Muscle layer of duodenum (tissue), 2 donors: ENCODE measurements around the gene ZSCAN16.

Experiments
- H3K27ac ChIP-seq: one replicate; pipeline ENCODE4 v1.7.0; 2013; ENCODE audit warnings: mild to moderate bottlenecking, low read length
- H3K27me3 ChIP-seq: one replicate; pipeline ENCODE4 v1.7.0; 2013; ENCODE audit warnings: low read depth, mild to moderate bottlenecking, control low read depth, low read length
- H3K36me3 ChIP-seq, 2 donors: one replicate each; pipeline ENCODE4 v1.7.0; 2013; ENCODE audit warnings: low read length in 2 of 2, control low read depth in 1 of 2, mild to moderate bottlenecking in 1 of 2; ENCODE audit not compliant: insufficient read depth in 2 of 2, control insufficient read depth in 1 of 2
- H3K4me1 ChIP-seq, 2 donors: one replicate each; pipeline ENCODE4 v1.7.0; 2013; ENCODE audit warnings: low read length in 2 of 2, mild to moderate bottlenecking in 2 of 2, control low read depth in 1 of 2, moderate library complexity in 1 of 2; ENCODE audit not compliant: insufficient read depth in 2 of 2, control insufficient read depth in 1 of 2
- H3K4me3 ChIP-seq, 2 donors: one replicate each; pipeline ENCODE4 v1.7.0; 2013; ENCODE audit warnings: low read length in 2 of 2, low read depth in 1 of 2, mild to moderate bottlenecking in 1 of 2
- H3K9me3 ChIP-seq, 2 donors: one replicate each; pipeline ENCODE4 v1.7.0; 2013; ENCODE audit warnings: low read length in 2 of 2, control low read depth in 1 of 2, mild to moderate bottlenecking in 1 of 2; ENCODE audit not compliant: control insufficient read depth in 1 of 2
- donor health status: healthy.

ZSCAN16 gene

DNA sequence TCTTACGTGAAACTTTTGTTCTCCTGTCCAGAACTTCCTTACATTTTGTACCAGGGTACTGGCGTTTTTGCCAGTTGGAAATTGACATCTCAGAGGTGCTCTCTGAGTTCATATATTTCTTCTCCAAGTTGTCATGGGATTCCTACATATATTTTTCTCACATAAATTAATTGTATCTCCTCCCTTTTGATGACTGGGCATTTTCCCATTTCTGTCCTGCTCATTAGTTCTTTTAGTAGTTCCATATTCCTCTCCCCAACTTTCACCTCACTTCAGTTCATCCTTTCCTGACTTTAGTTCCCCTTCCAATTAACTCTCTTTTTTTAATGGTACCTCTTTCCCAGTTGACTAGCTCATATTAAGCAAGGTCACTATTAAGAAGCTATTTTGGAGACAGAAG lies 28.1 kb downstream of the ZSCAN16 start:
- Histone ChIP-seq H3K4me3 (no peak overlapping the region), H3K27me3 (no peaks in the 10 kb centered on the region), H3K9me3 (no peaks in the 10 kb centered on the region), H3K4me1 (peaks cover 0 to 3% of the 10 kb centered on the region in 2 donors), H3K27ac (no peak overlapping the region), H3K36me3 (peaks cover 75 to 89% of the 10 kb centered on the region in 2 donors)

DNA sequence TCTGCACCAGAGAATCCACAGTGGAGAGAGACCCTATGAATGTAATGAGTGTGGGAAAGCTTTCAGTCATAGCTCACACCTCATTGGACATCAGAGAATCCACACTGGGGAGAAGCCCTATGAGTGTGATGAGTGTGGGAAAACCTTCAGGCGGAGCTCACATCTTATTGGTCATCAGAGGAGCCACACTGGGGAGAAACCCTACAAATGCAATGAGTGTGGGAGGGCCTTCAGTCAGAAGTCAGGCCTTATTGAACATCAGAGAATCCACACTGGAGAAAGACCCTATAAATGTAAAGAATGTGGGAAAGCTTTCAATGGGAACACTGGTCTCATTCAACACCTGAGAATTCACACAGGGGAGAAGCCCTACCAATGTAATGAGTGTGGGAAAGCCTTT lies 29.1 kb downstream of the ZSCAN16 start:
- Histone ChIP-seq H3K4me3 (no peak overlapping the region), H3K36me3 (peaks cover 70 to 87% of the 10 kb centered on the region in 2 donors), H3K27me3 (no peaks in the 10 kb centered on the region), H3K27ac (no peak overlapping the region), H3K9me3 (no peaks in the 10 kb centered on the region), H3K4me1 (no peaks in the 10 kb centered on the region)

DNA sequence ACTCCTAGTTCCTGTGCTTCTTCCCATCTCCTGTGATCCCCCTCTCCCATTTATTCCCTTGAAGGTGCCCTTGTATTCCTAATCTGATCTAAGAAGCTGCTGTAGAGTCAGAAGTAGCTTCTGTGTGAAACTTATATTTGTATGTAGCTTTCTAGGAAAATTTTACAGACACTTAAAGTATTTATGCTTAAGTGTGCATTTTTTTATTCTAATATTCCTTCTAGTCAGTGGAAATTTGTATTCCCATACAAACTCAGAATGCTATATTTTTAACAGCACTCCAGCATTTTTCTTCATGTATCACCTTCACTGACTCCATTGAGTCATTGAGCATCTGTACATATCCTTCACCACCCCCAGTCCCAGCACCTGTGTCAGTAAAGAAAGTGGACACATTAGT lies 29.9 kb downstream of the ZSCAN16 start:
- H3K27ac ChIP-seq, result no peak overlapping the region
- H3K27me3 ChIP-seq, result no peaks in the 10 kb centered on the region
- no peaks in the 10 kb centered on the region for H3K4me1 ChIP-seq
- H3K36me3 ChIP-seq, result peaks cover 62 to 79% of the 10 kb centered on the region in 2 donors
- H3K9me3 ChIP-seq, result no peaks in the 10 kb centered on the region
- H3K4me3 ChIP-seq, result no peak overlapping the region

DNA sequence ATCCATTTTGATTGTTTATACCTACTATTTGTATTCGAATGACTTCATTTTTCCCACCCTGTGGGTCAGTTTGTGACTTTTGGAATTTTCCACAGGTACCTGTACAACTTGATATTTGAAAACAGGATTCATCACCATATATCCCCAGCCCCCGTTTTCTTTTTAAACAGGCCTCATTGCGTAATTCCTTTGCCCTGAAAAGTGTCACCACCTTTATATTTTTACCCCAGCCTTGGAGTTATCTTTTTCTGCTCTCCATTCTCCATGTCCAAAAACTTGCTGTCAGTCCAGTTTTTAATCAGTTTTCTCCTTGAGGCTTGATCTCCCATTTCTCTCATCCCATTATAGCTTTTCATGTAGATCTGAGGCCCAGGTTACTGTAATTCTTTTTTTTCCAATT lies 33.9 kb downstream of the ZSCAN16 start:
- H3K27ac ChIP-seq, result no peak overlapping the region
- H3K27me3 ChIP-seq, result no peaks in the 10 kb centered on the region
- H3K4me3 ChIP-seq, result no peak overlapping the region
- no peaks in the 10 kb centered on the region for H3K9me3 ChIP-seq
- H3K36me3 ChIP-seq, result peaks cover 33 to 43% of the 10 kb centered on the region in 2 donors
- H3K4me1 ChIP-seq, result peaks cover 4 to 5% of the 10 kb centered on the region in 2 donors

DNA sequence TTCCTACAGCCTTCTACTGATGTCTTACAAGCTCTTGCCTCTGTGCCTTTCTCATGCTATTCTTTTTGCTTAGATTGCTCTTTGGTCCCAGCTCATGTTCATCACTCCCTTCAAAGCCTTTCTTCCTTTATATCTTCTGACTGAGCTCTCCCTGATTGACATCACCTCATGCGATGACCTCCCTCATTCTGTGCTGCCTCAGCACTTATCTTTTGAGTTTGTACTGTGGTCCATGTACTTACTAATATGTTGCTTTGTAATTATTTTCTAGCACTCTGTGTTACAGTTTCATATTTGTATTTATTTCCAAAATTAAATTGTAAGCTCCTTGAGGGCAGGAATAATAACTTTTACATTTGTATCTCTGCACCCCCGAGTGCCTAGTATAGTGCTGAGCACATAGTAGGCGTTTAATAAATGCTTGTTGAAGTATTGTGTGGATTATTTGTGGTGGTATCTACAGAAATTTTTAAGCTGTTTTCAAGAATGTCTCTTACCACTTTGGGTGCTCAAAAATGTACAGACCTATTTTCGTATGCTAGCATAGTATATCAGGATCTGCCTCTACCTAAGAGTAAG lies 34.7 kb downstream of the ZSCAN16 start:
- no peaks in the 10 kb centered on the region for H3K9me3 ChIP-seq
- peaks cover 25 to 35% of the 10 kb centered on the region in 2 donors for H3K36me3 ChIP-seq
- no peaks in the 10 kb centered on the region for H3K27me3 ChIP-seq
- no peak overlapping the region for H3K27ac ChIP-seq
- H3K4me3 ChIP-seq, result no peak overlapping the region
- peaks cover 4 to 5% of the 10 kb centered on the region in 2 donors for H3K4me1 ChIP-seq

DNA sequence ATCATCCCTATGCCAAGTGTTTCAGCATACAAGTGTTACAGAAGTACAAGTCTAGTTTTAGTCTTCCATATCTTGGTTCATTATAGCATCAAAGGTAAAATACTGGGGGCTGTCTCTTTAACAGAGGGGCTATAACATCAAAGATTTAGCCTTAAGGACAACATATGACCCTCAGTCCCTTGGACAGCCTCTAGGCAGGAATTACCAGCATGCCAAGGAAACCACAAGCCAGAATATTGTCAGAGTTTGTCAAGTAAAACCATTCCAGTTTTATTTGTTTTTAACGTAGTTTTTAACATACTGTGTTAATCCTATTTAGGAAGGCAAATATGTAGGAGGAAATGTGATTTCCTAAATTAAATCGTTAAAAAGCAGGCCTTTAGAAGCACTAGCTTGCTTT lies 35.8 kb downstream of the ZSCAN16 start:
- H3K36me3 ChIP-seq, result peaks cover 15 to 24% of the 10 kb centered on the region in 2 donors
- peaks cover 4 to 5% of the 10 kb centered on the region in 2 donors for H3K4me1 ChIP-seq
- H3K4me3 ChIP-seq, result no peak overlapping the region

DNA sequence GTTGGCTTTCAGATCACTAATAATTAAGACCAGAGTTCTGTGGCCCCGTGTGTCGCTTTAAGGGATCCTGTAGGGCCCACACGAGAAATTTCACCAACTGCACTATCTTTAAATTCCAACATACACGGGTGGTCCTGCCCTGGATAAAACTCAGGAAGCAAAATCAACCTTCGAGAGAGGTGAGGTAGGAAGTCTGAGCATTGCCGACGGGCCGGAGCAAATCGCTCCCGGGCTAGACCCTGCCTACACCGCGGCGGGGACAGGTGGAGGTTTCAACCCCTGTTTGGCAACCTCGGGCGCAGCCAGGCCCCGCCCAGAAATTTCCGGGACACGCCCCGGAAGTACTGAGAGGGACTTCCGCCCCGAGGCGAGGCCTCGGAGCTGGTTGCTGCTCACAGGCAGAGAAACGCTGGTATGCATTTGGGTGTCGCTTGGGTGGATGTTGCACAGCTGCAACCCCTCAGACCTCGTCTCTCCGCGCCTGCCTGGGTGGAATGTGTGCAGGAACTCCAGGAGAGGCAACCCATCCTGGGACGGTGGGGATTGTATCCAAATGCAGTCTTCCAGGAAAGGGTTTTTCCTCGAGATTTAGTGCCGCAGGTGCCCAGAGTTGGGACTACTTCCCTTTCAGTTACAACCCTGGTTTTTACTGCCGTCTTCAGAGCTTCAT lies 37.1 kb downstream of the ZSCAN16 start:
- H3K27me3 ChIP-seq, result no peaks in the 10 kb centered on the region
- no peaks in the 10 kb centered on the region for H3K9me3 ChIP-seq
- peaks cover 7 to 14% of the 10 kb centered on the region in 2 donors for H3K36me3 ChIP-seq
- peaks cover 4 to 5% of the 10 kb centered on the region in 2 donors for H3K4me1 ChIP-seq
- no peak overlapping the region for H3K27ac ChIP-seq
- peak overlapping the region; percentile 82 to 87 for H3K4me3 ChIP-seq

More for the DNA sequence above, 35.8 kb downstream of the ZSCAN16 start:
- Histone ChIP-seq H3K27ac (no peak overlapping the region), H3K27me3 (no peaks in the 10 kb centered on the region), H3K9me3 (no peaks in the 10 kb centered on the region)

DNA sequence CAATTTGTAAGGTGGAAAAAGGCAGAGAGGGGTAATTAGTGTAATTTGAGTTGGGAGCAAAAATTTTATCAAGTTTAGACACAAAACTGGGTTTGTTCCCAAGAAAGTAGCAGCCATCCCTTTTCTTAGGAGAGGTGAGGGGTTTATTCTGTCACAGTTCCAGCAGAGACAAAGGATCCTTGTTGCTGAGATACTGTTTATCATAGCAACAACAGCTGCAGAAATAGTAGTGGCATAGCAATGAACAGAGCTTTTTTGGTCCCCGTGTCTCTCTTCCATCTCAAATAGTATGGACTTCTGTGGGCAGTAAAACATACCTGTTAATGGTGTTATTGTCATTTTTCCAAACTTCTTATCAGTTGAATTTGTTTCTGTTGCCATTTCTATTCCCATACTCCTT lies 41.2 kb downstream of the ZSCAN16 start:
- Histone ChIP-seq H3K27ac (no peak overlapping the region), H3K9me3 (no peaks in the 10 kb centered on the region), H3K36me3 (no peaks in the 10 kb centered on the region), H3K4me1 (peaks cover 4 to 5% of the 10 kb centered on the region in 2 donors), H3K4me3 (no peak overlapping the region), H3K27me3 (no peaks in the 10 kb centered on the region)

DNA sequence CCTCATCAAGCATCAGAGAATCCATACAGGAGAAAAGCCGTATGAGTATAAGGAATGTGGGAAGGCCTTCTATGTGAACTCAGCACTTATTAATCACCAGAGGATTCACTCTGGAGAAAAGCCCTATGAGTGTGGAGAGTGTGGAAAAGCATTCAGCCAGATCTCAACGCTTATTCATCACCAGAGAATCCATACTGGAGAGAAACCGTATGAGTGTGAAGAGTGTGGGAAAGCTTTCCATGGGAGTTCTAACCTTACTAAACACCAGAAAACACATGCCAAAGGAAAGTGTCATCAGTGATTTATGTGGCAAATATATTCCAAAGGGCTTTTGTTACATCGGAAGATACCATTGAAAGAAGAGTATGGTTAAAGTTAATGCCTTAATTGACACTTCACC lies 42.7 kb downstream of the ZSCAN16 start:
- Histone ChIP-seq H3K27ac (no peak overlapping the region), H3K36me3 (peaks cover 0 to 4% of the 10 kb centered on the region in 2 donors), H3K4me3 (no peak overlapping the region), H3K4me1 (peaks cover 0 to 2% of the 10 kb centered on the region in 2 donors), H3K27me3 (no peaks in the 10 kb centered on the region), H3K9me3 (no peaks in the 10 kb centered on the region)

DNA sequence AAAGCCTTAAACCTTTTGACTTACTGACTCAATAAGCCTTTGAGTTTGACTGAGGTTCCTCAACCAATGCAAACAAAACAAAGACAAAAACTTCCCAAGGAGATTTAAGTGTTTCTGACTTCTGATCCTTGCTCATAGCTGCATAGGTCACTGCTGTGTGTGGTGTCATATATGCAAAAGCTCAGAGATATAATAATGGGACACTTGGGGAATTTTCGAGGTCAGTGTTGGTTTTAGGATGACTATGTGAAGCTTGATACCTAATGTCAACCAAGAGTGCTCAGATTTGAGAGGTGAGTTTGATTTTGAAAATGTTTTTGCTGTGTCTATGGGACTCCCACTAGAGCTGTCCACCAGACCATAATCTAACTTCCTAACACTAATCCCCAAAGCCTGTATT lies 43.5 kb downstream of the ZSCAN16 start:
- no peaks in the 10 kb centered on the region for H3K4me1 ChIP-seq
- no peaks in the 10 kb centered on the region for H3K27me3 ChIP-seq
- peaks cover 0 to 4% of the 10 kb centered on the region in 2 donors for H3K36me3 ChIP-seq
- no peak overlapping the region for H3K4me3 ChIP-seq
- no peak overlapping the region for H3K27ac ChIP-seq
- H3K9me3 ChIP-seq, result no peaks in the 10 kb centered on the region

DNA sequence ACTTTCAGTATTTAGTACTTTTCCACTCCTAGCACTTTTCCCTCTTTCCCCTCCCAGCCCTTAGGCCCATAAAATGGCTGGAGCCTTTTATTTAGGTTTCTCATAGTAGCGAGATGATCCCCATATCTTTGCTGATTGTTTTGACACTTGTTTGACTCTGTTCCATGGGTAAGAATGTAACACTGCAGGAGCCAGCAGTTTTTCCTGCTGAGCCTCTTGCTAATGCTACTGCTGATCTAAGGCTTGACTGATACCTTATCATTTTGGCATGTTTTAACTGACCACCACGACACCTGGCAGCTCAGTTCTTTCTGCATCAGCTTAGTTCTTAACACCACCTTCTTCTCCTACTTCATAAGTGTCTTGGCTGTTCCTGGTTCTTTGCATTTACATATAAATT lies 46.9 kb downstream of the ZSCAN16 start:
- H3K27ac ChIP-seq, result no peak overlapping the region
- H3K36me3 ChIP-seq, result peaks cover 0 to 4% of the 10 kb centered on the region in 2 donors
- no peaks in the 10 kb centered on the region for H3K27me3 ChIP-seq
- H3K9me3 ChIP-seq, result no peaks in the 10 kb centered on the region
- H3K4me1 ChIP-seq, result no peaks in the 10 kb centered on the region
- H3K4me3 ChIP-seq, result no peak overlapping the region

DNA sequence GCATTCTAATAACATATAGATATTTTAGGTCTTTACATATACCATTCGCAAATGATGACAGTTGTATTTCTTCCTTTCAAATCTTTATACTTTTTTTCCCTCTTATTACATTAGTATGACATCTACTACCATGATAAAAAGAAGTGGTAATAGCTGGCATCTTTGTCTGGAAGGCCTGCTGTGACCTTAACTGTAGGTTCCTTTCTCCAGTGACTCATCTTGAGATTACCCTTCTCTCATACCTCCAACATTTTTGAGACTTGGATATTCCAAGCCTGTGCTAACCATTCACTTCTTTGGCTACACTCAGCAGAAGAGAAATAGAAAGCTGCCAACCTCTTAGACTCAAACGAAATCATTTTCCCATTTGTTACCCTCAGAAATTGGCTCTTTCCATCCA lies 47.6 kb downstream of the ZSCAN16 start:
- H3K27me3 ChIP-seq, result no peaks in the 10 kb centered on the region
- H3K9me3 ChIP-seq, result no peaks in the 10 kb centered on the region
- no peaks in the 10 kb centered on the region for H3K4me1 ChIP-seq
- H3K36me3 ChIP-seq, result peaks cover 0 to 4% of the 10 kb centered on the region in 2 donors
- no peak overlapping the region for H3K4me3 ChIP-seq
- no peak overlapping the region for H3K27ac ChIP-seq
